Urinary bladder (tissue), 4 donors: Measurements from ENCODE around the gene SIAH3. TPM values are rescaled to one million over a fixed set of nuclear protein-coding genes. Genes with fewer than 3 reads are reported as not detected.

Experiments
- DNase-seq: peaks from one replicate; pipeline ENCODE4 v3.0.0-alpha.2; 2015; ENCODE audit errors: extremely low spot score
- H3K27ac ChIP-seq: one replicate; pipeline ENCODE4 v1.5.1; 2013; ENCODE audit warnings: low read depth, mild to moderate bottlenecking, moderate library complexity
- H3K36me3 ChIP-seq: one replicate; pipeline ENCODE4 v1.6.1; 2013; ENCODE audit warnings: mild to moderate bottlenecking, moderate library complexity; ENCODE audit not compliant: insufficient read depth
- H3K4me1 ChIP-seq: one replicate; pipeline ENCODE4 v1.6.1; 2013; ENCODE audit warnings: mild to moderate bottlenecking, moderate library complexity; ENCODE audit not compliant: insufficient read depth
- H3K4me3 ChIP-seq: one replicate; pipeline ENCODE4 v1.5.1; 2013; ENCODE audit warnings: low read depth, low read length
- WGBS: extraction: QIAGEN DNeasy Blood & Tissue Kit; methylation state at CpG from one replicate; pipeline ENCODE4 v1.1.7; 2013; 5-methylcytosine and 5-hydroxymethylcytosine counted together
- polyA plus RNA-seq: library from polyadenylated mRNA; stranded (reverse); fragments of 200-250 nt; gene quantifications from one replicate; pipeline ENCODE4 v1.2.3, GENCODE V29; 2013
- total RNA-seq: library from RNA; depleted of rRNA; stranded (reverse); fragments of >200 nt; gene quantifications from one replicate; pipeline ENCODE4 v1.2.3, GENCODE V29; 2014
- donor health status: healthy with polysubstance abuse.
- donor health status: healthy.

The SIAH3 gene
- total and polyA plus RNA-seq, 2 donors = 0.16 TPM; not detected in 1

GRCh38 chr13:45823583-45823982 is 28.0 kb downstream of the SIAH3 start:
- H3K27ac ChIP-seq = no peak overlapping the region
- H3K36me3 ChIP-seq = no peaks in the 10 kb centered on the region
- H3K4me1 ChIP-seq = no peaks in the 10 kb centered on the region
- H3K4me3 ChIP-seq = no peak overlapping the region
- DNase-seq = no peak

GRCh38 chr13:45821811-45822210 is 29.7 kb downstream of the SIAH3 start:
- 68% methylated on average over 6 of the region's 6 CpGs for WGBS
- Histone ChIP-seq H3K27ac (no peak overlapping the region), H3K4me1 (no peaks in the 10 kb centered on the region), H3K4me3 (no peak overlapping the region), H3K36me3 (no peaks in the 10 kb centered on the region)
- DNase-seq = no peak

- DNase-seq = no peak
- 89% methylated on average over 18 of the region's 18 CpGs for WGBS
- no peak overlapping the region for H3K27ac ChIP-seq
- no peak overlapping the region for H3K4me3 ChIP-seq
- H3K36me3 ChIP-seq = no peaks in the 10 kb centered on the region
- H3K4me1 ChIP-seq = no peaks in the 10 kb centered on the region
Observed at GRCh38 chr13:45820106-45820838, 31.3 kb downstream of the SIAH3 start.

- no peak overlapping the region for H3K4me3 ChIP-seq
- 81% methylated on average over 2 of the region's 2 CpGs for WGBS
- H3K4me1 ChIP-seq = no peaks in the 10 kb centered on the region
- H3K36me3 ChIP-seq = no peaks in the 10 kb centered on the region
- no peak for DNase-seq
- H3K27ac ChIP-seq = no peak overlapping the region
Observed at GRCh38 chr13:45817833-45818232, 33.7 kb downstream of the SIAH3 start.

GRCh38 chr13:45816427-45816826 is 35.1 kb downstream of the SIAH3 start:
- WGBS = 73% methylated on average over 6 of the region's 6 CpGs
- Histone ChIP-seq H3K4me1 (no peaks in the 10 kb centered on the region), H3K36me3 (no peaks in the 10 kb centered on the region), H3K4me3 (no peak overlapping the region), H3K27ac (no peak overlapping the region)
- no peak for DNase-seq

- Histone ChIP-seq H3K4me3 (no peak overlapping the region), H3K4me1 (no peaks in the 10 kb centered on the region), H3K36me3 (no peaks in the 10 kb centered on the region), H3K27ac (no peak overlapping the region)
- WGBS = 89% methylated on average over 6 of the region's 6 CpGs
- DNase-seq = no peak
Observed at GRCh38 chr13:45812695-45813372, 38.7 kb downstream of the SIAH3 start.

GRCh38 chr13:45811891-45812694 is 39.5 kb downstream of the SIAH3 start:
- WGBS = 82% methylated on average over 6 of the region's 6 CpGs
- Histone ChIP-seq H3K27ac (no peak overlapping the region), H3K4me1 (no peaks in the 10 kb centered on the region), H3K36me3 (no peaks in the 10 kb centered on the region), H3K4me3 (no peak overlapping the region)
- no peak for DNase-seq

GRCh38 chr13:45809801-45810394 is 41.7 kb downstream of the SIAH3 start:
- Histone ChIP-seq H3K36me3 (no peaks in the 10 kb centered on the region), H3K27ac (no peak overlapping the region), H3K4me1 (no peaks in the 10 kb centered on the region), H3K4me3 (no peak overlapping the region)
- WGBS = 60% methylated on average over 7 of the region's 7 CpGs
- DNase-seq = no peak

- WGBS = 78% methylated on average over 6 of the region's 6 CpGs
Observed at GRCh38 chr13:45808925-45809324, 42.6 kb downstream of the SIAH3 start.

GRCh38 chr13:45807520-45808099 is 43.9 kb downstream of the SIAH3 start:
- Histone ChIP-seq H3K4me1 (no peaks in the 10 kb centered on the region), H3K36me3 (no peaks in the 10 kb centered on the region), H3K27ac (no peak overlapping the region), H3K4me3 (no peak overlapping the region)
- 47% methylated on average over 3 of the region's 3 CpGs for WGBS
- DNase-seq = no peak

More at GRCh38 chr13:45808925-45809324, 42.6 kb downstream of the SIAH3 start:
- Histone ChIP-seq H3K4me3 (no peak overlapping the region), H3K27ac (no peak overlapping the region), H3K36me3 (no peaks in the 10 kb centered on the region), H3K4me1 (no peaks in the 10 kb centered on the region)
- DNase-seq = no peak

- H3K27ac ChIP-seq = no peak overlapping the region
- H3K36me3 ChIP-seq = no peaks in the 10 kb centered on the region
- 80% methylated on average over 5 of the region's 5 CpGs for WGBS
- no peak overlapping the region for H3K4me3 ChIP-seq
- DNase-seq = no peak
- H3K4me1 ChIP-seq = no peaks in the 10 kb centered on the region
Observed at GRCh38 chr13:45800485-45800884, 51.1 kb downstream of the SIAH3 start.

- Histone ChIP-seq H3K4me1 (no peaks in the 10 kb centered on the region), H3K4me3 (no peak overlapping the region), H3K27ac (no peak overlapping the region), H3K36me3 (no peaks in the 10 kb centered on the region)
- DNase-seq = no peak
- 67% methylated on average over 3 of the region's 3 CpGs for WGBS
Observed at GRCh38 chr13:45799451-45799850, 52.1 kb downstream of the SIAH3 start.

- Histone ChIP-seq H3K36me3 (no peaks in the 10 kb centered on the region), H3K4me3 (no peak overlapping the region), H3K4me1 (no peaks in the 10 kb centered on the region), H3K27ac (no peak overlapping the region)
- 96% methylated on average over 3 of the region's 3 CpGs for WGBS
- DNase-seq = no peak
Observed at GRCh38 chr13:45798851-45799250, 52.7 kb downstream of the SIAH3 start.
